GM23248 (cell line): Measurements from ENCODE around the gene TFIP11. TPM values are rescaled to one million over a fixed set of nuclear protein-coding genes. Genes with fewer than 3 reads are reported as not detected.
A peak's percentile ranks its signal among the peaks of the same experiment; 100 is the strongest.

Source experiments
- DNase-seq: peaks from one replicate; pipeline ENCODE4 v3.0.0-alpha.2; 2015
- H2AFZ ChIP-seq: fragments of 200-600 bp; sonication (generic); 2 replicates; pipeline ENCODE4 v1.6.1; 2016; ENCODE audit warnings: antibody characterized with exemption
- H3F3A ChIP-seq: fragments of 200-600 bp; sonication (generic); 2 replicates; pipeline ENCODE4 v1.6.1; 2016; ENCODE audit warnings: mild to moderate bottlenecking, antibody characterized with exemption, mixed run types; ENCODE audit not compliant: insufficient read depth
- H3K27ac ChIP-seq: fragments of 200-600 bp; sonication (generic); 2 replicates; pipeline ENCODE4 v1.5.1; 2016; ENCODE audit warnings: mild to moderate bottlenecking
- H3K27me3 ChIP-seq: fragments of 200-600 bp; sonication (generic); replicated peaks from 2 replicates; pipeline ENCODE4 v1.6.1; 2016; ENCODE audit warnings: mild to moderate bottlenecking; ENCODE audit not compliant: insufficient read depth
- H3K36me3 ChIP-seq: fragments of 200-600 bp; sonication (generic); 2 replicates; pipeline ENCODE4 v1.6.1; 2016; ENCODE audit warnings: low read depth, mild to moderate bottlenecking
- H3K4me1 ChIP-seq: fragments of 200-600 bp; sonication (generic); 2 replicates; pipeline ENCODE4 v1.6.1; 2016; ENCODE audit warnings: mild to moderate bottlenecking; ENCODE audit not compliant: insufficient read depth
- H3K4me2 ChIP-seq: fragments of 200-600 bp; sonication (generic); one replicate; pipeline ENCODE4 v1.6.1; 2016; ENCODE audit warnings: mild to moderate bottlenecking; ENCODE audit not compliant: unreplicated experiment
- H3K4me3 ChIP-seq: fragments of 200-600 bp; sonication (generic); 2 replicates; pipeline ENCODE4 v1.5.1; 2016; ENCODE audit warnings: mild to moderate bottlenecking
- H3K79me2 ChIP-seq: fragments of 200-600 bp; sonication (generic); 2 replicates; pipeline ENCODE4 v1.6.1; 2016; ENCODE audit warnings: mild to moderate bottlenecking; ENCODE audit not compliant: insufficient read depth
- H3K9ac ChIP-seq: fragments of 200-600 bp; sonication (generic); 2 replicates; pipeline ENCODE4 v1.6.1; 2016; ENCODE audit warnings: mild to moderate bottlenecking
- H3K9me2 ChIP-seq: fragments of 200-600 bp; sonication (generic); 2 replicates; pipeline ENCODE4 v1.6.1; 2016; ENCODE audit warnings: mixed run types, mild to moderate bottlenecking, moderate library complexity; ENCODE audit not compliant: insufficient read depth
- H3K9me3 ChIP-seq: fragments of 200-600 bp; sonication (generic); one replicate; pipeline ENCODE4 v1.6.1; 2017; ENCODE audit warnings: low read depth
- H4K20me1 ChIP-seq: fragments of 200-600 bp; sonication (generic); 2 replicates; pipeline ENCODE4 v1.6.0; 2016; ENCODE audit not compliant: insufficient read depth
- EZH2 ChIP-seq: fragments of 200-600 bp; sonication (generic); IDR thresholded peaks from 2 replicates; pipeline ENCODE4 v1.6.1; 2018; ENCODE audit warnings: antibody characterized with exemption, mild to moderate bottlenecking; ENCODE audit not compliant: insufficient read depth, poor library complexity, severe bottlenecking
- EZH2phosphoT487 ChIP-seq: fragments of 200-600 bp; sonication (generic); IDR thresholded peaks from 2 replicates; pipeline ENCODE4 v1.6.1; 2018; ENCODE audit warnings: antibody characterized with exemption, moderate library complexity, mild to moderate bottlenecking, low read depth; ENCODE audit not compliant: insufficient read depth
- WGBS, 2 experiments: methylation state at CpG; one replicate each; pipeline ENCODE4 v1.1.6; 2015 to 2017; ENCODE audit warnings: low lambda C conversion rate in 2 of 2, low coverage in 1 of 2; ENCODE audit errors: missing lambda C conversion rate in 2 of 2; 5-methylcytosine and 5-hydroxymethylcytosine counted together
- in situ Hi-C: fragments of 300-500 bp; cut with MboI; formaldehyde crosslinking; loops from 2 replicates; pipeline ENCODE4 v1.15.0; 2020
- polyA plus RNA-seq: library from polyadenylated mRNA; unstranded; fragments of >200 nt; fragmentation: Nextera tagmentation; extraction: Ambion mirVana; gene quantifications from 2 replicates; pipeline ENCODE4 v1.2.1, GENCODE V29; 2016
- total RNA-seq: library from RNA; depleted of rRNA; stranded (reverse); fragments of >200 nt; shearing (Covaris generic); gene quantifications from 2 replicates; pipeline ENCODE4 v1.2.3, GENCODE V29; 2014

TFIP11 gene
- total and polyA plus RNA-seq, 2 experiments from 2014 or later: 23.1 to 41.9 TPM

- in situ Hi-C loops: no loop called here
- 70 to 75% methylated on average over 3 of the region's 3 CpGs for WGBS, 2 experiments
- Histone ChIP-seq H3K27me3 (no peaks in the 10 kb centered on the region), H3K27ac (peak overlapping the region; percentile 80), H3K9ac (peak overlapping the region; percentile 97), H3F3A (no peaks in the 10 kb centered on the region; the same call in 1 of the 2 replicates), H3K4me3 (0 out of 2 replicates have a peak overlapping the region, but pooled peaks have one; percentile 81), H3K36me3 (peaks cover 3% of the 10 kb centered on the region), H3K4me1 (peaks cover 20% of the 10 kb centered on the region), H3K79me2 (peaks cover 50% of the 10 kb centered on the region), H3K9me3 (no peaks in the 10 kb centered on the region), H3K9me2 (no peaks in the 10 kb centered on the region), H2AFZ (no peak overlapping the region), H3K4me2 (no peak overlapping the region), H4K20me1 (no peaks in the 10 kb centered on the region)
- TF ChIP-seq EZH2phosphoT487 (no peak), EZH2 (no peak)
- no peak for DNase-seq
Observed at GRCh38 chr22:26485806-26486390, 26.4 kb downstream of the TFIP11 start.

GRCh38 chr22:26485013-26485412 lies 27.3 kb downstream of the TFIP11 start:
- H3K79me2 ChIP-seq: peaks cover 54% of the 10 kb centered on the region
- 23 to 26% methylated on average over 7 of the region's 7 CpGs for WGBS, 2 experiments
- peak overlapping the region; percentile 97 for H3K9ac ChIP-seq
- H2AFZ ChIP-seq: peak overlapping the region; percentile 30; the same call in 1 of the 2 replicates
- TF ChIP-seq EZH2 (no peak), EZH2phosphoT487 (no peak)
- H3K4me2 ChIP-seq: peak overlapping the region; percentile 76
- no peaks in the 10 kb centered on the region; the same call in 1 of the 2 replicates for H3F3A ChIP-seq
- no peaks in the 10 kb centered on the region; the same call in 1 of the 2 replicates for H3K36me3 ChIP-seq
- peak overlapping the region; percentile 81 for H3K4me3 ChIP-seq
- peak overlapping the region; percentile 80 for H3K27ac ChIP-seq
- in situ Hi-C loops: no loop called here
- H3K27me3 ChIP-seq: no peaks in the 10 kb centered on the region
- no peaks in the 10 kb centered on the region for H3K9me3 ChIP-seq
- no peaks in the 10 kb centered on the region for H3K9me2 ChIP-seq
- DNase-seq: peak; percentile 75
- H3K4me1 ChIP-seq: peaks cover 20% of the 10 kb centered on the region
- H4K20me1 ChIP-seq: no peaks in the 10 kb centered on the region

GRCh38 chr22:26484360-26484706 lies 27.9 kb downstream of the TFIP11 start:
- in situ Hi-C loops: no loop called here
- 6 to 11% methylated on average over 6 of the region's 6 CpGs for WGBS, 2 experiments
- TF ChIP-seq EZH2phosphoT487: no peak
- no peak for TF ChIP-seq EZH2

GRCh38 chr22:26483439-26484359 lies 28.6 kb downstream of the TFIP11 start, which contains the start of the genes HPS4 and SRRD:
Gene HPS4, minus strand, starts transcription at chr22:26483783. Its CDS starts 2,021 bp downstream, at chr22:26481762.
Gene SRRD, plus strand, starts transcription at chr22:26483877. Its CDS starts 14 bp downstream, at chr22:26483891.
- Histone ChIP-seq H3K36me3 (no peaks in the 10 kb centered on the region), H2AFZ (peak within 1 kb of the TSS; percentile 85), H3K4me2 (peak within 1 kb of the TSS; percentile 99), H3K27ac (peak within 1 kb of the TSS; percentile 80), H3K9me3 (no peaks in the 10 kb centered on the region), H4K20me1 (no peaks in the 10 kb centered on the region), H3K9ac (peak within 1 kb of the TSS; percentile 97), H3F3A (no peaks in the 10 kb centered on the region; the same call in 1 of the 2 replicates), H3K9me2 (no peaks in the 10 kb centered on the region), H3K4me3 (peak within 1 kb of the TSS; percentile 81), H3K27me3 (no peaks in the 10 kb centered on the region), H3K4me1 (peaks cover 20% of the 10 kb centered on the region), H3K79me2 (peaks cover 63% of the 10 kb centered on the region)
- 1 to 2% methylated on average over 48 to 77 of the region's 85 CpGs for WGBS, 2 experiments
- in situ Hi-C loops: no loop called here
- TF ChIP-seq EZH2: no peak
- TF ChIP-seq EZH2phosphoT487: no peak
- DNase-seq: peak; percentile 95

More at GRCh38 chr22:26484360-26484706, 27.9 kb downstream of the TFIP11 start:
- peaks cover 61% of the 10 kb centered on the region for H3K79me2 ChIP-seq
- H4K20me1 ChIP-seq: no peaks in the 10 kb centered on the region
- DNase-seq: peak; percentile 46
- peak overlapping the region; percentile 81 for H3K4me3 ChIP-seq
- peak overlapping the region; percentile 97 for H3K9ac ChIP-seq
- H3K27me3 ChIP-seq: no peaks in the 10 kb centered on the region
- H3F3A ChIP-seq: no peaks in the 10 kb centered on the region; the same call in 1 of the 2 replicates
- H3K4me1 ChIP-seq: peaks cover 20% of the 10 kb centered on the region
- peak overlapping the region; percentile 76 for H3K4me2 ChIP-seq
- H3K36me3 ChIP-seq: no peaks in the 10 kb centered on the region
- H3K9me2 ChIP-seq: no peaks in the 10 kb centered on the region
- H2AFZ ChIP-seq: peak overlapping the region; percentile 85
- H3K9me3 ChIP-seq: no peaks in the 10 kb centered on the region
- H3K27ac ChIP-seq: peak overlapping the region; percentile 80
